Activated B cell treated with CpG ODN at 0.5 μM for 24 hours (primary cell): ENCODE results near the gene RARS2. TPM values are rescaled to one million over a fixed set of nuclear protein-coding genes. Genes with fewer than 3 reads are reported as not detected.

ENCODE experiments used
- ATAC-seq: fragments of 200-7000 bp; cut with Tn5 transposase; one replicate; pipeline ENCODE4 v1.10.0; 2021; ENCODE audit warnings: low read depth, mild to moderate bottlenecking, moderate library complexity
- CTCF ChIA-PET: fragments of 350-600 bp; sonication (Branson Sonifier 250); formaldehyde crosslinking; loops from one replicate; lab custom pipeline; 2021; ENCODE audit warnings: antibody characterized with exemption; lab: Charles Lee
- POLR2A ChIA-PET: fragments of 350-600 bp; sonication (Branson Sonifier 250); formaldehyde crosslinking; loops from one replicate; lab custom pipeline; 2021; ENCODE audit warnings: antibody characterized with exemption; lab: Charles Lee
- DNase-seq: peaks from one replicate; pipeline ENCODE4 v3.0.0; 2022
- H3K27ac Mint-ChIP-seq: one replicate; pipeline ENCODE4 v1.8.0; 2020; ENCODE audit warnings: mixed read lengths
- H3K27me3 Mint-ChIP-seq: one replicate; pipeline ENCODE4 v1.8.0; 2021; ENCODE audit warnings: mixed read lengths
- H3K36me3 Mint-ChIP-seq: one replicate; pipeline ENCODE4 v1.8.0; 2021; ENCODE audit warnings: low read depth, mixed read lengths
- H3K4me1 Mint-ChIP-seq: one replicate; pipeline ENCODE4 v1.8.0; 2021; ENCODE audit warnings: mixed read lengths
- H3K4me3 Mint-ChIP-seq: one replicate; pipeline ENCODE4 v1.8.0; 2020; ENCODE audit warnings: mild to moderate bottlenecking, mixed read lengths
- H3K9me3 Mint-ChIP-seq: one replicate; pipeline ENCODE4 v1.8.0; 2020; ENCODE audit warnings: mixed read lengths
- intact Hi-C: fragments of 100-400 bp; cut with micrococcal nuclease; formaldehyde crosslinking; loops from one replicate; pipeline ENCODE4 v1.15.1; 2024
- total RNA-seq: library from RNA; stranded (reverse); gene quantifications from 2 replicates; pipeline ENCODE4 v1.2.3, GENCODE V29; 2022
- TF ChIP-seq, protein P1 (sequence below): fragments of 200-600 bp; IDR thresholded peaks from one replicate; pipeline ENCODE4 v1.8.0; 2022; ENCODE audit warnings: antibody characterized with exemption, mild to moderate bottlenecking

Gene RARS2
- total RNA-seq, 1 donor from 2014 or later: 27.0 TPM

- DNase-seq (no peak), ATAC-seq (no peak)
- CTCF ChIA-PET: interaction anchor here (0.6 kb wide), 1 partner anchor 15 kb away, joined by 4 read pairs; no protein-coding TSS in a partner anchor
- POLR2A ChIA-PET: no interaction called here
- H3K4me3 Mint-ChIP-seq: no peak overlapping the region
- no peaks in the 10 kb centered on the region for H3K27me3 Mint-ChIP-seq
- peaks cover 70% of the 10 kb centered on the region for H3K36me3 Mint-ChIP-seq
- peaks cover 13% of the 10 kb centered on the region for H3K4me1 Mint-ChIP-seq
- peaks cover 9% of the 10 kb centered on the region for H3K9me3 Mint-ChIP-seq
- H3K27ac Mint-ChIP-seq: no peak overlapping the region
- intact Hi-C loops: no loop called here
- TF ChIP-seq, protein P1, sequence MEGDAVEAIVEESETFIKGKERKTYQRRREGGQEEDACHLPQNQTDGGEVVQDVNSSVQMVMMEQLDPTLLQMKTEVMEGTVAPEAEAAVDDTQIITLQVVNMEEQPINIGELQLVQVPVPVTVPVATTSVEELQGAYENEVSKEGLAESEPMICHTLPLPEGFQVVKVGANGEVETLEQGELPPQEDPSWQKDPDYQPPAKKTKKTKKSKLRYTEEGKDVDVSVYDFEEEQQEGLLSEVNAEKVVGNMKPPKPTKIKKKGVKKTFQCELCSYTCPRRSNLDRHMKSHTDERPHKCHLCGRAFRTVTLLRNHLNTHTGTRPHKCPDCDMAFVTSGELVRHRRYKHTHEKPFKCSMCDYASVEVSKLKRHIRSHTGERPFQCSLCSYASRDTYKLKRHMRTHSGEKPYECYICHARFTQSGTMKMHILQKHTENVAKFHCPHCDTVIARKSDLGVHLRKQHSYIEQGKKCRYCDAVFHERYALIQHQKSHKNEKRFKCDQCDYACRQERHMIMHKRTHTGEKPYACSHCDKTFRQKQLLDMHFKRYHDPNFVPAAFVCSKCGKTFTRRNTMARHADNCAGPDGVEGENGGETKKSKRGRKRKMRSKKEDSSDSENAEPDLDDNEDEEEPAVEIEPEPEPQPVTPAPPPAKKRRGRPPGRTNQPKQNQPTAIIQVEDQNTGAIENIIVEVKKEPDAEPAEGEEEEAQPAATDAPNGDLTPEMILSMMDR: no peak
Observed at GRCh38 chr6:87543696-87544473, 45.9 kb downstream of the RARS2 start.

GRCh38 chr6:87541744-87542143 is 48.0 kb downstream of the RARS2 start:
- TF ChIP-seq, protein P1: no peak
- no peak overlapping the region for H3K4me3 Mint-ChIP-seq
- H3K36me3 Mint-ChIP-seq: peaks cover 65% of the 10 kb centered on the region
- no peaks in the 10 kb centered on the region for H3K27me3 Mint-ChIP-seq
- peaks cover 23% of the 10 kb centered on the region for H3K4me1 Mint-ChIP-seq
- DNase-seq (no peak), ATAC-seq (no peak)
- no peak overlapping the region for H3K27ac Mint-ChIP-seq
- CTCF ChIA-PET: no interaction called here
- POLR2A ChIA-PET: no interaction called here
- intact Hi-C loops: no loop called here
- H3K9me3 Mint-ChIP-seq: peaks cover 9% of the 10 kb centered on the region

- H3K36me3 Mint-ChIP-seq: peaks cover 61% of the 10 kb centered on the region
- ChIA-PET CTCF (no interaction called here), POLR2A (no interaction called here)
- H3K4me3 Mint-ChIP-seq: no peak overlapping the region
- H3K27me3 Mint-ChIP-seq: no peaks in the 10 kb centered on the region
- DNase-seq (no peak), ATAC-seq (no peak)
- TF ChIP-seq, protein P1: no peak
- H3K9me3 Mint-ChIP-seq: peaks cover 9% of the 10 kb centered on the region
- H3K4me1 Mint-ChIP-seq: peaks cover 24% of the 10 kb centered on the region
- H3K27ac Mint-ChIP-seq: no peak overlapping the region
- intact Hi-C loops: no loop called here
Observed at GRCh38 chr6:87541041-87541440, 48.7 kb downstream of the RARS2 start.

GRCh38 chr6:87540539-87540938 is 49.2 kb downstream of the RARS2 start:
- Mint-ChIP-seq H3K4me3 (no peak overlapping the region), H3K27ac (no peak overlapping the region), H3K36me3 (peaks cover 56% of the 10 kb centered on the region), H3K27me3 (no peaks in the 10 kb centered on the region), H3K9me3 (peaks cover 9% of the 10 kb centered on the region), H3K4me1 (peaks cover 24% of the 10 kb centered on the region)
- DNase-seq (no peak), ATAC-seq (no peak)
- ChIA-PET CTCF (no interaction called here), POLR2A (no interaction called here)
- TF ChIP-seq, protein P1: no peak
- intact Hi-C loops: no loop called here

GRCh38 chr6:87539554-87539953 is 50.2 kb downstream of the RARS2 start:
- CTCF ChIA-PET: no interaction called here
- H3K36me3 Mint-ChIP-seq: peaks cover 50% of the 10 kb centered on the region

More at GRCh38 chr6:87539554-87539953, 50.2 kb downstream of the RARS2 start:
- intact Hi-C loops: no loop called here
- peaks cover 9% of the 10 kb centered on the region for H3K9me3 Mint-ChIP-seq
- H3K27ac Mint-ChIP-seq: no peak overlapping the region
- TF ChIP-seq, protein P1: no peak
- no peak overlapping the region for H3K4me3 Mint-ChIP-seq
- POLR2A ChIA-PET: no interaction called here
- ATAC-seq (no peak), DNase-seq (no peak)
- H3K4me1 Mint-ChIP-seq: peaks cover 17% of the 10 kb centered on the region
- no peaks in the 10 kb centered on the region for H3K27me3 Mint-ChIP-seq
